Measurements from ENCODE around the gene PRKCD. TPM values are rescaled to one million over a fixed set of nuclear protein-coding genes. Genes with fewer than 3 reads are reported as not detected.

The PRKCD gene
- total and polyA plus RNA-seq, 2 of the 4 experiments (the other 2 are of a cell fraction), result 4.3 to 19.0 TPM

GRCh38 chr3:53130179-53131061, 30.6 kb upstream of the PRKCD start, which contains the start of gene RFT1:
Gene RFT1, minus strand, starts transcription at chr3:53130435. Its CDS starts 35 bp downstream, at chr3:53130400.
- Histone ChIP-seq H2AK9ac (replicated peaks; ENCODE audit: low read depth, low read length, poor library complexity) (peak within 1 kb of the TSS; percentile 86), H2BK120ac (ENCODE audit: low read depth, low read length) (peak within 1 kb of the TSS; percentile 61), H3K23ac (ENCODE audit: low read depth, low read length) (peak within 1 kb of the TSS; percentile 51), H2BK15ac (ENCODE audit: low read depth, low read length) (peak within 1 kb of the TSS; percentile 33; the same call in 2 of the 3 replicates), H2BK20ac (ENCODE audit: low read depth, low read length) (0 out of 2 replicates have a peak within 1 kb of the TSS, but pooled peaks have one; percentile 5), H3K4me2 (ENCODE audit: low read depth, low read length) (peak within 1 kb of the TSS; percentile 97), H3K4me1 (ENCODE audit: control insufficient read depth, insufficient read depth, low read length) (peaks cover 6% of the 10 kb centered on the region), H4K8ac (ENCODE audit: low read depth in 2 of 2, low read length in 2 of 2) (peak within 1 kb of the TSS; percentile 99), H3K56ac (ENCODE audit: extremely low read depth, insufficient read depth, low read length) (peak within 1 kb of the TSS; percentile 91), H3K4me3 (ENCODE audit: insufficient read depth, low read depth, low read length) (peak within 1 kb of the TSS; percentile 89), H2AK5ac (ENCODE audit: low read depth, low read length) (peak within 1 kb of the TSS; percentile 57), H3K4ac (ENCODE audit: low read depth, low read length) (peak within 1 kb of the TSS; percentile 75), H3K79me1 (ENCODE audit: low read depth in 1 of 2, low read length in 2 of 2) (peaks cover 19 to 30% of the 10 kb centered on the region in 2 experiments), H3K14ac (replicated peaks; ENCODE audit: low read depth, low read length) (peak within 1 kb of the TSS; percentile 95), H3K27ac (ENCODE audit: insufficient read depth, low read length) (peak within 1 kb of the TSS; percentile 88), H3K36me3 (ENCODE audit: control insufficient read depth, insufficient read depth, low read length) (peaks cover 3% of the 10 kb centered on the region), H4K20me1 (ENCODE audit: insufficient read depth, low read length) (no peaks in the 10 kb centered on the region), H4K5ac (ENCODE audit: low read depth, low read length) (peak within 1 kb of the TSS; percentile 98), H4K91ac (ENCODE audit: insufficient read depth, low read depth, low read length) (peak within 1 kb of the TSS; percentile 86), H3K18ac (ENCODE audit: low read depth, low read length) (peak within 1 kb of the TSS; percentile 91), H3K9me1 (ENCODE audit: insufficient read depth, low read length) (peaks cover 7% of the 10 kb centered on the region), H2BK5ac (ENCODE audit: low read depth, low read length, poor library complexity, severe bottlenecking) (peak within 1 kb of the TSS; percentile 83), H2AFZ (replicated peaks; ENCODE audit: low read length, poor library complexity) (peak within 1 kb of the TSS; percentile 97), H3K27me3 (ENCODE audit: control insufficient read depth, insufficient read depth, low read length) (no peaks in the 10 kb centered on the region), H3K9me3 (ENCODE audit: control insufficient read depth, insufficient read depth, low read length) (no peaks in the 10 kb centered on the region), H3K9ac (ENCODE audit: low read depth, low read length) (peak within 1 kb of the TSS; percentile 94)
- dilution Hi-C loops (cut with HindIII; ENCODE audit: low sequenced_read_pairs, unreplicated experiment), result no loop called here
- 0% methylated on average over 3 of the region's 41 CpGs; no CpG with 5 or more reads in 1 of the 2 experiments for WGBS, 2 experiments (ENCODE audit: extremely low coverage in 2 of 2, insufficient read length in 1 of 2)
- in situ Hi-C loops (cut with MboI; ENCODE audit: low sequenced_read_pairs), result loop anchor here (5.0 kb wide), 1 partner anchor 62 kb away; no protein-coding TSS in a partner anchor
- intact Hi-C loops (cut with micrococcal nuclease), result no loop called here
- DNase-seq, result peak; percentile 94
- ChIA-PET CTCF (interaction anchor here (0.5 kb wide), 1 partner anchor 15 kb away, joined by 3 read pairs; no protein-coding TSS in a partner anchor), POLR2A (ENCODE audit: unreplicated experiment) (no interaction called here)
- no TSS peak for BruUV-seq (replicated peaks)
- peak; percentile 94 for ATAC-seq (ENCODE audit: low read depth)
- TF ChIP-seq MAFK (IDR thresholded peaks at IDR 0.05; ENCODE audit: low read depth, low read length) (no peak), MAZ (IDR thresholded peaks at IDR 0.05; ENCODE audit: borderline replicate concordance, low read depth, low read length) (peak; percentile 54; the same call in 1 of the 2 replicates), POLR2A (IDR thresholded peaks at IDR 0.05; ENCODE audit: low read depth, low read length) (peak; percentile 91), MXI1 (IDR thresholded peaks at IDR 0.05; ENCODE audit: borderline replicate concordance, low read depth, low read length) (peak; percentile 96)

Data from IMR-90 (cell line).